ENCODE results near the gene SLC15A1. TPM values are rescaled to one million over a fixed set of nuclear protein-coding genes. Genes with fewer than 3 reads are reported as not detected.

SLC15A1 gene
- total RNA-seq, 2 donors from 2014 or later: not detected

GRCh38 chr13:98731038-98731437 is 21.4 kb downstream of the SLC15A1 start:
- ATAC-seq (no peak), DNase-seq (ENCODE audit: low spot score) (no peak)
- Mint-ChIP-seq H3K27me3 (peaks cover 0 to 18% of the 10 kb centered on the region in 2 donors), H3K27ac (no peak overlapping the region), H3K9me3 (no peaks in the 10 kb centered on the region), H3K4me3 (no peak overlapping the region), H3K4me1 (ENCODE audit: low read depth in 2 of 2) (peaks cover 0 to 3% of the 10 kb centered on the region in 2 donors), H3K36me3 (no peaks in the 10 kb centered on the region)

DNA sequence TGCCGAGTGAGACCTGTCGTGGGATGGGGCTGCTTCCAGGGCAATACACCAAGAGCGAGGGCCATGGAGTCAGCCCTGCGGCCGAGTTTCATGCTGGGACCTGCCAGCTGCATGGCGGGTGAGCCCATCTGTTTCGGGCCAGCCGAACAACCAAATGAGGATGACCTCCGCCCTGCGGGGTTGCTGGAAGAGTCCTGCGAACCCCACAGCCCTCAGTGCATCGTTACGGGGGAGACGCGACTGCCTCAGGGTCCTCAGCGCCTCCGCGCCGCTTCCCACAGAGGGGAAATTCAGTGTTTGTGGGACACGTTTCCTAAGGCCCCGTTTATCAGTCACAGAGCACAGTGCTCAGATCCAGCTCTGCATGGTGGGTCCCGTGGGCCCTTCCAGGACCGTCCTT is 22.0 kb downstream of the SLC15A1 start:
- Mint-ChIP-seq H3K4me1 (ENCODE audit: low read depth in 2 of 2) (peaks cover 0 to 3% of the 10 kb centered on the region in 2 donors), H3K27me3 (peaks cover 0 to 13% of the 10 kb centered on the region in 2 donors), H3K36me3 (no peaks in the 10 kb centered on the region), H3K4me3 (no peak overlapping the region), H3K27ac (no peak overlapping the region), H3K9me3 (no peaks in the 10 kb centered on the region)
- ATAC-seq (peak in 1 of 2 donors; percentile 43), DNase-seq (ENCODE audit: low spot score) (no peak)

GRCh38 chr13:98729658-98730057 is 22.8 kb downstream of the SLC15A1 start:
- Mint-ChIP-seq H3K9me3 (no peaks in the 10 kb centered on the region), H3K27ac (no peak overlapping the region), H3K4me3 (no peak overlapping the region), H3K4me1 (ENCODE audit: low read depth in 2 of 2) (peaks cover 0 to 3% of the 10 kb centered on the region in 2 donors), H3K36me3 (no peaks in the 10 kb centered on the region), H3K27me3 (peaks cover 0 to 19% of the 10 kb centered on the region in 2 donors)
- DNase-seq (ENCODE audit: low spot score) (no peak), ATAC-seq (no peak)

- peaks cover 0 to 20% of the 10 kb centered on the region in 2 donors for H3K27me3 Mint-ChIP-seq
- H3K9me3 Mint-ChIP-seq: no peaks in the 10 kb centered on the region
- H3K4me3 Mint-ChIP-seq: no peak overlapping the region
- H3K4me1 Mint-ChIP-seq (ENCODE audit: low read depth in 2 of 2): no peaks in the 10 kb centered on the region
- no peak overlapping the region for H3K27ac Mint-ChIP-seq
- peak in 1 of 2 donors; percentile 31 for ATAC-seq
- H3K36me3 Mint-ChIP-seq: no peaks in the 10 kb centered on the region
- no peak for DNase-seq (ENCODE audit: low spot score)
Observed at GRCh38 chr13:98722958-98723357, 29.5 kb downstream of the SLC15A1 start.

DNA sequence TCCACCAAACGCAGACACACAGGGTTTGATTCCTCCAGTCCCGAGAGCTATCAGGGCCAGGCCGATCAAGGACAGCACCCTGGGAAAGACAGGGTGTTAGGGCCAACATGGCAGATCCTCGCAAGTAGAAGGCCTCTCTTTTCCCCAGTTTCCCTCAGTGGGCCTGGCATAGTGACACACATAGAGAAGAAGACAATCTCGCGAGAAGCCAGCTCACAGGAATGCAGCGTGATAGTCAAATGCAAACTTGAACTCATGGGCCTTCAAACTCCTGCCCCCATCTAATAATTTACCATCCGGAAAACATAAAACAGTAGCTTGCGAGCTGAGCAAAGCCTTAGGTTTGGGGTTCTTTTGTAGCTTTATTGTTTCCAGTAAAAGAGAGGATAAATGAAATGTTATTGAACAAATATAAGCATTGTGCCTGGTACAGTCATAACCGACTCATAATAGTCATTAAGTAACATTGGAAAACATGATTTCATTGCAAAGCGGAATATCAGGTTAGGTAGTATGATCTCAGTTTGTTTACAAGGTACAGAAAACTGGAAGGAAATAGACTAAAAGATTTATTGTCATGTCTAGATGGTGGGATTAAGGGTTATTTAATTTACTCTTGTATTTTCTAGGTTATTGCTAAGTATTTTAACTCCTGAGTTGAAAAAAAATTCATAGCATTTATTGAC is 30.5 kb downstream of the SLC15A1 start:
- no peak for ATAC-seq
- H3K36me3 Mint-ChIP-seq: no peaks in the 10 kb centered on the region
- H3K27me3 Mint-ChIP-seq: peaks cover 7 to 21% of the 10 kb centered on the region in 2 donors
- no peak overlapping the region for H3K4me3 Mint-ChIP-seq
- H3K9me3 Mint-ChIP-seq: no peaks in the 10 kb centered on the region
- H3K4me1 Mint-ChIP-seq (ENCODE audit: low read depth in 2 of 2): no peaks in the 10 kb centered on the region
- no peak overlapping the region for H3K27ac Mint-ChIP-seq
- no peak for DNase-seq (ENCODE audit: low spot score)

DNA sequence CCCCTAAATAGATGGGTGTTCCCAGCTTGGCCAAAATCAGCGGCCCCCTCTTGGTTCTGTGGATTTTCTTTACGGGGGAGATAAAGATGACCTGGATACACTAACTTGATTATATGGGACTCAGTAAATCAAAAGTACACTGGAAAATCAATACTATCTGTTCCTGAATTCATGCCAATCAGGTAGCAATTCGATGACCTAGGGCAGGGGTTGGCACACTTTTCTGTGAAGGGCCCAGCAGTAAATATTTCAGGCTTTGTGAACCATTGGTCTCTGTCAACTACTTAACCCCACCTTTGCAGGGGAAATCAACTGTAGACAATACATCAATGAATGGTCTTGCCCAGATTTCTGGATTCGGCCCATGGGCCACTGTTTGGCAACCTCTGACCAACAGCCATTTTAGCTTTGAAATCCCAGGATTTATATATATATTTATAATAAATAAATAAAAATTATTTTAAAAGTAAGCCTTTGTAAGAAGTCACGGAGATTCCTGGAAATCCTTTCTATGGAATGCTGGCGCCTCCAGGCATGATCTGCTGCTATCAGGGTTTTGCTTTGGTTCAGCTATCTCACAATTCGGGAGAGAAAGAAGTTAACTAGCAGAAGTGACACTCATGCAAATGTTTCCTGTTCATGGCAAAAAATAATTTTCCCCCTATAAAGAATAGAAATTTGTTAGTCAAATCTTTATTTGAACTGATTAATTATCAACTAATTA is 32.8 kb downstream of the SLC15A1 start:
- Mint-ChIP-seq H3K9me3 (no peaks in the 10 kb centered on the region), H3K36me3 (no peaks in the 10 kb centered on the region), H3K4me3 (no peak overlapping the region), H3K27me3 (peaks cover 7 to 15% of the 10 kb centered on the region in 2 donors), H3K4me1 (ENCODE audit: low read depth in 2 of 2) (no peaks in the 10 kb centered on the region), H3K27ac (no peak overlapping the region)
- DNase-seq (ENCODE audit: low spot score) (no peak), ATAC-seq (no peak)

- Mint-ChIP-seq H3K4me1 (ENCODE audit: low read depth in 2 of 2) (no peaks in the 10 kb centered on the region), H3K36me3 (no peaks in the 10 kb centered on the region)
Observed at GRCh38 chr13:98717891-98718290, 34.6 kb downstream of the SLC15A1 start.

DNA sequence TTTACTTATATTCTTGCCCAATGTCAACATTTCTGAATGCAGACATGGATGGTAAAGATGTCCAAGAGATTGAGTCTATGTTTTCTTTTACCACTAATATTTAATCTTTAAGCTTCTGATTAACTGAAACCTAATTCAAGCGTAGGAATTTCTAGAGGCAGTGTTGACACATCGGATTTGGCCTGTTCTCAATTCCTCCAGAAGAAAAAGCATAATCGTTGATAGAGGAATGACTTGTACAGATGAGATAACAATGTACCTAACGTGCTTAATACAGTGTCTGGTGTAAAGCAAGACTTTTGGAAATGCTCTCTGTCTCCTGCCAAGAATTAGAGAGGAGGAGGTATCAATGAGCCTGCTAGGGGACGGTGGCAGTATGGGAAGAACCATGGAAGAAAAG is 35.2 kb downstream of the SLC15A1 start:
- Mint-ChIP-seq H3K36me3 (no peaks in the 10 kb centered on the region), H3K9me3 (no peaks in the 10 kb centered on the region), H3K27ac (no peak overlapping the region), H3K4me1 (ENCODE audit: low read depth in 2 of 2) (no peaks in the 10 kb centered on the region), H3K4me3 (no peak overlapping the region), H3K27me3 (peaks cover 9 to 15% of the 10 kb centered on the region in 2 donors)
- no peak for ATAC-seq
- DNase-seq (ENCODE audit: low spot score): no peak

More at GRCh38 chr13:98717891-98718290, 34.6 kb downstream of the SLC15A1 start:
- DNase-seq (ENCODE audit: low spot score) (no peak), ATAC-seq (no peak)
- Mint-ChIP-seq H3K9me3 (no peaks in the 10 kb centered on the region), H3K27ac (no peak overlapping the region), H3K4me3 (no peak overlapping the region), H3K27me3 (peaks cover 7 to 15% of the 10 kb centered on the region in 2 donors)

- Mint-ChIP-seq H3K27ac (no peak overlapping the region), H3K4me1 (ENCODE audit: low read depth in 2 of 2) (no peaks in the 10 kb centered on the region), H3K9me3 (no peaks in the 10 kb centered on the region), H3K36me3 (no peaks in the 10 kb centered on the region), H3K27me3 (peaks cover 20 to 25% of the 10 kb centered on the region in 2 donors), H3K4me3 (no peak overlapping the region)
- DNase-seq (ENCODE audit: low spot score): no peak
- ATAC-seq: no peak
Observed at GRCh38 chr13:98710521-98710920, 42.0 kb downstream of the SLC15A1 start.

DNA sequence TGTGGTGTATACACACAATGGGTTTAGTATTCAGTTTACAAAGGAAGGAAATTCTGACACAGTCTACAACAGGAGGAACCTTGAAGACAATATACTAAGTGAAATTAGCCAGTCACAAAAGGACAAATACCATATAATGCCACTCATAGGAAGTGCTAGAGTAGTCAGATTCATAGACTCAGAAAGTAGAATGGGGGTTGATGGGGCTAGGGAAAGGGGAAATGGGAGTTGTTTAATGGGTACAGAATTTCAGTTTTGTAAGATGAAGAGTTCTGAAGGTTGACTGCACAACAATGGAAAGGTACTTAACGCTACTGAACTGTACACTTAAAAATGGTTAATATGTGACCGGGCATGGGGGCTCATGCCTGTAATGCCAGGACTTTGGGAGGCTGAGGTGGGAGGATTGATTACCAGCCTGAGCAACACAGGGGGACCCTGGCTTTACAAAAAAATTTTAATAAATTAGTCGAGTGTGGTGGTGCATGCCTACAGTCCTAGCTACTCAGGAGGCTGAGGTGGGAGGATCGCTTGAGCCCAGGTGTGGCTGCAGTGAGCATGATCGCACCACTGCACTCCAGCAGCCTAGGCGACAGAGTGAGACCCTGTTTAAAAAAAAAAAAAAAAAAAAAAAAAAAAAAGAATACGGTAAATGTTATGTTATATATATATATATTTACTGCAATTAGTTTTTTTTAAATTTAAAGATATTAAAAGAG is 45.0 kb downstream of the SLC15A1 start:
- Mint-ChIP-seq H3K4me1 (ENCODE audit: low read depth in 2 of 2) (no peaks in the 10 kb centered on the region), H3K27me3 (peaks cover 24 to 29% of the 10 kb centered on the region in 2 donors), H3K36me3 (no peaks in the 10 kb centered on the region), H3K27ac (no peak overlapping the region), H3K9me3 (no peaks in the 10 kb centered on the region), H3K4me3 (no peak overlapping the region)
- ATAC-seq (no peak), DNase-seq (ENCODE audit: low spot score) (no peak)

DNA sequence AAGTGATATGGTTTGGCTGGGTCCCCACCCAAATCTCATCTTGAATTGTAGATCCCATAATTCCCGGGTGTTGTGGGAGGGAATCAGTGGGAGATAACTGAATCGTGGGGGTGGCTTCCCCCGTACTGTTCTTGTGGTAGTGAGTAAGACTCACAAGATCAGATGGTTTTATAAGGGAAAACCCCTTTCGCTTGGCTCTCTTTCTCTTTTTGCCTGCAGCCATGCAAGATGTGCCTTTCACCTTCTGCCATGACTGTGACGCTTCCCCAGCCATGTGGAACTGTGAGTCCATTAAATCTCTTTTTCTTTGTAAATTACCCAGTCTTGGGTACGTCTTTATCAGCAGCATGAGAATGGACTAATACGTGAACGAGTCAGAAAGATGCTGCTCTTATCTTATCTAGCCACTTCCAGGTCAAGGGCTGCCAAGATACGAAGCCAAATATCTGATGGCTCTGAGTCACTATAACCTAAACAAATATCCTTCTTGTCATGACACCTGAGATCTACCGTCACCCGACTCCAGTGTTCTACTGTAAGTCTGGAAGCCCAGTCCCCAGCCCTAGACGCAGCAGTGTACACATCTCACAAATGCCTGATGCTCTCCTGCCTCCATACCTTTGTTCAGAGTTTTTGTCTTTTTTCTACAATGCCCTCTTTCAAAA is 45.9 kb downstream of the SLC15A1 start:
- Mint-ChIP-seq H3K27me3 (peaks cover 26 to 32% of the 10 kb centered on the region in 2 donors), H3K9me3 (no peaks in the 10 kb centered on the region), H3K27ac (no peak overlapping the region), H3K4me1 (ENCODE audit: low read depth in 2 of 2) (no peaks in the 10 kb centered on the region), H3K4me3 (no peak overlapping the region), H3K36me3 (no peaks in the 10 kb centered on the region)
- DNase-seq (ENCODE audit: low spot score) (no peak), ATAC-seq (no peak)

DNA sequence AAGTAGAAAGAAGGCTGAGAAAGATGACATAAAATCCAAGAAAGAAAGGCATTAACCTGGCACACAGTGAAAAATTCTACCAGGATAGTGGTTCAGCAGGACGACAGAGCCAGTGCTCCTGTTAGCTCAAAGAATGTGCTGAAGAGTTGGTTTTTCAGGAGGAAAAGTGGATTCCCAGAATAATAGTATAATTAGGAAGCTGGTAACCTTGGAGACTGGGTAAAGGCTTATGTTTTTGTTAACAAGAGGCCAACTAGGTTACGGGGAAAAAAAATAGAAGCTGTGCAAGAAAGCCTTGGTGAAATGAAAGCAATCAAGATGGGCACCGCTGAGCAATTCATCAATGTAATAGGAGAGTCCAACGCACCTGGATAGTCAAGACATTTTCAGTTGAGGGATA is 54.7 kb downstream of the SLC15A1 start:
- peaks cover 22 to 36% of the 10 kb centered on the region in 2 donors for H3K27me3 Mint-ChIP-seq
- DNase-seq (ENCODE audit: low spot score): no peak
- H3K27ac Mint-ChIP-seq: no peak overlapping the region
- no peaks in the 10 kb centered on the region for H3K4me1 Mint-ChIP-seq (ENCODE audit: low read depth in 2 of 2)
- H3K4me3 Mint-ChIP-seq: no peak overlapping the region
- no peak for ATAC-seq
- H3K9me3 Mint-ChIP-seq: no peaks in the 10 kb centered on the region
- no peaks in the 10 kb centered on the region for H3K36me3 Mint-ChIP-seq

- Mint-ChIP-seq H3K4me1 (ENCODE audit: low read depth in 2 of 2) (no peaks in the 10 kb centered on the region), H3K27me3 (peaks cover 11 to 24% of the 10 kb centered on the region in 2 donors), H3K36me3 (no peaks in the 10 kb centered on the region), H3K4me3 (no peak overlapping the region), H3K9me3 (no peaks in the 10 kb centered on the region), H3K27ac (no peak overlapping the region)
- ATAC-seq (no peak), DNase-seq (ENCODE audit: low spot score) (no peak)
Observed at GRCh38 chr13:98693756-98694155, 58.7 kb downstream of the SLC15A1 start.
